A673 (cell line): ENCODE results near the gene CCDC102B. TPM values are rescaled to one million over a fixed set of nuclear protein-coding genes. Genes with fewer than 3 reads are reported as not detected.

ENCODE experiments used
- BruUV-seq: library from RNA; stranded (reverse); fragments of 400-500 nt; replicated peaks from 2 replicates; lab custom pipeline; 2021; lab: Mats Ljungman, UMichigan
- CTCF ChIA-PET: fragments of 300-600 bp; sonication (Branson Sonifier 250); formaldehyde crosslinking; loops from one replicate; lab custom pipeline; 2022; ENCODE audit warnings: antibody characterized with exemption; lab: Charles Lee
- POLR2A ChIA-PET: fragments of 300-600 bp; sonication (Branson Sonifier 250); formaldehyde crosslinking; loops from one replicate; lab custom pipeline; 2022; ENCODE audit warnings: antibody characterized with exemption; ENCODE audit not compliant: low non-redundant PET; lab: Charles Lee
- DNase-seq: peaks from one replicate; pipeline ENCODE4 v3.0.0-alpha.2; 2015; ENCODE audit warnings: low spot score
- H3K27ac ChIP-seq: fragments of 200-600 bp; sonication (generic); 2 replicates; pipeline ENCODE4 v1.5.1; 2016; ENCODE audit warnings: mixed run types, low read depth, mild to moderate bottlenecking, mixed read lengths, antibody characterized with exemption, low read length; ENCODE audit not compliant: poor library complexity, severe bottlenecking
- H3K27me3 ChIP-seq: fragments of 200-600 bp; sonication (generic); replicated peaks from 2 replicates; pipeline ENCODE4 v1.6.1; 2017; ENCODE audit warnings: mixed run types, low read depth, mild to moderate bottlenecking, mixed read lengths, antibody characterized with exemption, low read length; ENCODE audit not compliant: insufficient read depth, poor library complexity
- H3K36me3 ChIP-seq: fragments of 200-600 bp; sonication (generic); 2 replicates; pipeline ENCODE4 v1.6.1; 2016; ENCODE audit warnings: mixed run types, mild to moderate bottlenecking, mixed read lengths, antibody characterized with exemption, low read length; ENCODE audit not compliant: insufficient read depth, poor library complexity, severe bottlenecking
- H3K4me1 ChIP-seq: fragments of 200-600 bp; sonication (generic); 2 replicates; pipeline ENCODE4 v1.6.1; 2017; ENCODE audit warnings: mixed run types, mild to moderate bottlenecking, mixed read lengths, antibody characterized with exemption, low read length; ENCODE audit not compliant: insufficient read depth, poor library complexity, severe bottlenecking
- H3K4me3 ChIP-seq: fragments of 200-600 bp; sonication (generic); 2 replicates; pipeline ENCODE4 v1.5.1; 2016; ENCODE audit warnings: low read depth, mixed run types, mild to moderate bottlenecking, mixed read lengths, low read length; ENCODE audit not compliant: poor library complexity, severe bottlenecking
- H3K9me3 ChIP-seq: fragments of 200-600 bp; sonication (generic); 2 replicates; pipeline ENCODE4 v1.6.1; 2016; ENCODE audit warnings: mixed run types, low read depth, mild to moderate bottlenecking, mixed read lengths, antibody characterized with exemption, low read length; ENCODE audit not compliant: poor library complexity, severe bottlenecking
- EZH2 ChIP-seq: fragments of 200-600 bp; sonication (generic); IDR thresholded peaks from 2 replicates; pipeline ENCODE4 v1.6.1; 2017; ENCODE audit warnings: borderline replicate concordance, low read depth, mild to moderate bottlenecking, mixed read lengths, antibody characterized with exemption, low read length; ENCODE audit not compliant: poor library complexity, severe bottlenecking
- intact Hi-C: fragments of 100-400 bp; cut with micrococcal nuclease; formaldehyde crosslinking; loops from one replicate; pipeline ENCODE4 v1.10.0; 2022; ENCODE audit not compliant: unreplicated experiment
- total RNA-seq: library from RNA; stranded (reverse); gene quantifications from 2 replicates; pipeline ENCODE4 v1.2.3, GENCODE V29; 2021
- TF ChIP-seq, protein P1 (sequence below): fragments of 300-800, 200-600 bp; sonication (generic); conservative IDR thresholded peaks from 2 replicates; pipeline ENCODE4 v1.5.1; 2017; ENCODE audit warnings: low read depth, mild to moderate bottlenecking, antibody characterized with exemption, low read length, moderate library complexity, mixed read lengths

Gene CCDC102B
- total RNA-seq, 1 experiment from 2014 or later, result 12.5 TPM

DNA sequence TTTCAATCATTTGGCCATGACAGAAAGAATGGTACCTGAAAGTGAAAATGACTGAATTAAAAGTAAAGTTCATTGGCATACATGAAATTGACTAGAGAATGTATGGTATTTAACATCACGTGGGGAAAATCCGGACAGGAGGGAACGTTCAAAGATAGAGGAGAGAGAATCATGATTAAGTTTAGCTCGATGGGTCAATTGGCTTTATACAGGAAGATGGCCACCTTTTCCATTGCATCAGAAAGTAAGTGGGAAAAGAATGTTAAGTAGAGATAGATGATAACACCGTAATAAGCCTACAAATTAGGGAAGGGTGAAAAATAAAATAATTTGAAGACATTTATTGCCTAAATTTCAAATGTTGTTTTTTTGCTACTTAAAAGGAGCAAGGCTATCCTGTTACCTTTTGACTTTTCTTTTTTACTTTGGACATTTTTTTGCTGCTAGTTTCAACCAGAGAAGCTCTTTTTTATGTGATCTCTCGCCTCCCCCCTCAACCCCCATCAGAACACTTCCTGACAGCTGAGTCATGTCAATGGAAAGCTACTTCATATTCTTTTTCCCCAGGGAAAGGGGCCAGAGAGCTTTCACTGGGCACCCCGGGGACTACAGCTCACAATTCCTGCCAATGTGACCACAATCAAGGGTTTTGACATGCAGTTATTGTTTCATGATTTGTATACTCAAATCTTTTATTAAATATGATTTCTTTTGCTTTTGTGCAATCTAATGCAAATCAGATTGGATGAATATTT is 767 bp upstream of the CCDC102B start:
- BruUV-seq, result TSS peak; percentile 61
- ChIA-PET CTCF (no interaction called here), POLR2A (no interaction called here)

DNA sequence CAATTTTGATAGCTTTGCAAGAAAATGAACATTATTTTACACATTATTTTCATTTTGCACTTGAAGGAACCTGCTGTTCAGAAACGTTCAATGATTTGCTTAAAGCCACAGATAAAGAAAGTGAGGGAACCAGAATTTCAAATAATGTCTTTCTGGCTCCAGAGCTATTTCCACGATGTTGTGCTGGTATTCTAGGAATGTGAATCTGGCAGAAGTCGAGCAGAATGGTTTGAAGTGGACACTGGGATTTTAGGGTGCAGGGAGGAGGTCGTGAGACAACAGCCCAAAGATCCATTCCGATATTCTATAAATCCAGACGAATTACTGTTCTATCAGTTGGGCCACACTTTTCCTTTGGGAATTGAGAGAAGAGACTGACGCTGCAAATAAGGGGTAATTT is 2.2 kb downstream of the CCDC102B start:
- Histone ChIP-seq H3K27me3 (no peaks in the 10 kb centered on the region), H3K9me3 (no peaks in the 10 kb centered on the region), H3K27ac (no peak overlapping the region), H3K4me1 (peaks cover 22% of the 10 kb centered on the region), H3K4me3 (no peak overlapping the region), H3K36me3 (no peaks in the 10 kb centered on the region)
- TF ChIP-seq, protein P1, sequence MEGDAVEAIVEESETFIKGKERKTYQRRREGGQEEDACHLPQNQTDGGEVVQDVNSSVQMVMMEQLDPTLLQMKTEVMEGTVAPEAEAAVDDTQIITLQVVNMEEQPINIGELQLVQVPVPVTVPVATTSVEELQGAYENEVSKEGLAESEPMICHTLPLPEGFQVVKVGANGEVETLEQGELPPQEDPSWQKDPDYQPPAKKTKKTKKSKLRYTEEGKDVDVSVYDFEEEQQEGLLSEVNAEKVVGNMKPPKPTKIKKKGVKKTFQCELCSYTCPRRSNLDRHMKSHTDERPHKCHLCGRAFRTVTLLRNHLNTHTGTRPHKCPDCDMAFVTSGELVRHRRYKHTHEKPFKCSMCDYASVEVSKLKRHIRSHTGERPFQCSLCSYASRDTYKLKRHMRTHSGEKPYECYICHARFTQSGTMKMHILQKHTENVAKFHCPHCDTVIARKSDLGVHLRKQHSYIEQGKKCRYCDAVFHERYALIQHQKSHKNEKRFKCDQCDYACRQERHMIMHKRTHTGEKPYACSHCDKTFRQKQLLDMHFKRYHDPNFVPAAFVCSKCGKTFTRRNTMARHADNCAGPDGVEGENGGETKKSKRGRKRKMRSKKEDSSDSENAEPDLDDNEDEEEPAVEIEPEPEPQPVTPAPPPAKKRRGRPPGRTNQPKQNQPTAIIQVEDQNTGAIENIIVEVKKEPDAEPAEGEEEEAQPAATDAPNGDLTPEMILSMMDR, result no peak
- TF ChIP-seq EZH2, result no peak
- ChIA-PET CTCF (no interaction called here), POLR2A (no interaction called here)
- BruUV-seq, result no TSS peak
- DNase-seq, result no peak
- intact Hi-C loops, result no loop called here

More for the DNA sequence above, 767 bp upstream of the CCDC102B start:
- Histone ChIP-seq H3K4me1 (peaks cover 22% of the 10 kb centered on the region), H3K27ac (peak overlapping the region; percentile 49), H3K9me3 (no peaks in the 10 kb centered on the region), H3K27me3 (no peaks in the 10 kb centered on the region), H3K36me3 (no peaks in the 10 kb centered on the region), H3K4me3 (peak overlapping the region; percentile 29)
- DNase-seq, result peak; percentile 93
- intact Hi-C loops, result loop anchor here (5.0 kb wide), 1 partner anchor 45 kb away; no protein-coding TSS in a partner anchor
- TF ChIP-seq, protein P1, result no peak
- no peak for TF ChIP-seq EZH2

DNA sequence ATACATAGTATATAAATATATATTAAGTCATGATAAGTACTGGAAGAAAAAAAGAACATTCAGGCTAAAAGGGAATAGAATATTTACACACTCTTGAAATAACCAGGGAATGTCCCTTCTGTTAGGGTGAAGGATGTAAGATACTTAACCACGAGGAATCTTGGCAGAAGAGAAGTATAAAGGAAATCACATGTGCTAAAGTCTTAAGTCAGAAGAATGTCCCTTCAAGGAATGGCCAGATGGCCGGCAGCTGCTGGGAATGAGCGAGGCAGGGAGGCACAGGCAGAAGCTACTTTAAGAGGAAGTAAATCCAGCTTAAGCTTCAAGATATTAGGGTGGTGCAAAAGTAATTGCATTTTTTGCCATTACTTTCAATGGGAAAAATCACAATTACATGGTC is 5.5 kb downstream of the CCDC102B start:
- Histone ChIP-seq H3K36me3 (no peaks in the 10 kb centered on the region), H3K4me3 (no peak overlapping the region), H3K27me3 (no peaks in the 10 kb centered on the region), H3K4me1 (peaks cover 9% of the 10 kb centered on the region), H3K9me3 (no peaks in the 10 kb centered on the region), H3K27ac (no peak overlapping the region)
- BruUV-seq, result no TSS peak
- TF ChIP-seq, protein P1, result no peak
- no peak for TF ChIP-seq EZH2
- DNase-seq, result peak; percentile 37
- CTCF ChIA-PET, result no interaction called here
- intact Hi-C loops, result no loop called here
- POLR2A ChIA-PET, result no interaction called here
